Left lobe of liver (tissue), 2 donors: ENCODE measurements around the gene DGCR8. TPM values are rescaled to one million over a fixed set of nuclear protein-coding genes. Genes with fewer than 3 reads are reported as not detected.
A peak's percentile ranks its signal among the peaks of the same experiment; 100 is the strongest.

Experiments used
- ATAC-seq: fragments of 200-7000 bp; cut with Tn5 transposase; one replicate; pipeline ENCODE4 v1.9.1; 2020; ENCODE audit warnings: mild to moderate bottlenecking, moderate library complexity
- DNase-seq: peaks from one replicate; pipeline ENCODE4 v3.0.0-alpha.2; 2020; ENCODE audit warnings: low spot score
- total RNA-seq: library from RNA; stranded (reverse); gene quantifications from one replicate; pipeline ENCODE4 v1.2.1, GENCODE V29; 2021
- donor health status: DM: no; HTN: no; CAD: no; lungs with moderate emphysema.
- donor health status: DM: no; HTN: yes; CAD: no.

The DGCR8 gene
- total RNA-seq, 1 donor from 2014 or later: 26.9 TPM

DNA sequence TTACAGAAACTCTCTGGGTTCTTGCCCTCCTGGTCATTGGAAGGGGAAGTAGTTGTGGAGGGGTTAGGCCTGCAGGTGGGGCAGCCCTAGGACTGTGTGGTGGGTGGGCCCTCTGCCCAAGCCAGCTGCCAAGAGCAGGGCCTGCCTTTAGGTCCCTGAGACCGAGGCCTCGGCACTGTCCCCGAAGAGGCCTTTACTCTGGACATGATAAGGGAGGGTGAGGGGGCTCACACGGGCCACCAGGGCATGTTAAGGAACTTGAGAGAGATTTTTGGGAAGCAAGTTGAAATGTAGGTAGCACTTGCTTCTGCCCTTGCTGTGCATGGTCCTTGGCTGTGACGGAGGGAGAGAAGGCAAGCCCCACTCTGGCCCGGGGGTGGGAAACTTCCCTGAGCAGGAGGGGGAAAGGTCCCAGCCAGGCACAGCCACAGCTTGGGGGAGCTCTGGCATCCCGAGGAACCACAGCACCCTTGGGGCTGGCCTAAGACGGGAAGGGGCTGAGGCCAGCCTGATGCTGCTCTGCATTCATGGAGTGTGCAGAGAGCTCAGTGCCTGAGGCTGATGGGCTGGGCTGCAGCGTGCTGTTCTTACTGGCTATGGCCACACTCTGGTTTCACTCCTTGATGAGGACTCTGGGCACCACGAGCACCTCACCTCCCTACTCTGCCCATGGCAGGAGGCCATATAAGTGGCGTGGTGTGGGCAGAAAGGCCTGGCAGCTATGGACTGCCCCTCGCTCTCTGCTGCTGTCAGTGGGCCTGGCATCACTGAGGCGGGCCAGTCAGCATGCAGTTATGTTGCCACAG lies 28.1 kb downstream of the DGCR8 start:
- DNase-seq (no peak), ATAC-seq (no peak)

- ATAC-seq (no peak), DNase-seq (no peak)
These were observed 28.8 kb downstream of the DGCR8 start for GRCh38 chr22:20108757-20109230.

- ATAC-seq: peak; percentile 2
- DNase-seq: no peak
These were observed 29.6 kb downstream of the DGCR8 start for GRCh38 chr22:20109411-20110358.

DNA sequence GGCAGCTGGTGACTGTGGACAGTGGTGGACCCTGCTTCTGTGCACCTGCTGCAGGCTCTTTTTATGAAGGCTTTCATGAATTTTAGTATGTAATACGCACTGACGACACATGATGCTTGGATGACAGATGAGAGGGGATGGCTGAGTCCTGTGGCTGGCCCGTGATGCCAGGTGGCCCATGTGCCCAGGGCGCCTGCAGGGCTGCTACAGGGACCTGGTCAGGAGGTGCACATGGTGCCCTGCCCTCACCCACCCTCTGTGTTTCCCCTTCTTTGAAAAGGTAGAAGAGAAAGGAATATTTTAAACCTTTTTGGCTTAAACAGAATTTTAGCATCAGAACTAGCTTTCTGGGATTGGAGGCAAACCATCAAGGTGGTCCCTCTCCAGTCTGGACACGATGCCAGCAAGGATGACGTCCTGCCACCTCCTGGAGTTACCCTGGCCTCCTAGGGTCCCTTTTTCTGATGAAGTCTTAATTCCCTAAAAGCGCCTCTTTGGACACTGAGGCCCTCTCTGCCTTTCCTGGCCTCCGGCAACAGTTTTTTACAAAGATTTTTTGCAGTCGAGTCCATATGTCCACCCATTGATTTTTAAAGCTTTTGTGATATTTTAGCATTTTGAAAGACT lies 30.4 kb downstream of the DGCR8 start:
- DNase-seq: no peak
- ATAC-seq: peak; percentile 1

DNA sequence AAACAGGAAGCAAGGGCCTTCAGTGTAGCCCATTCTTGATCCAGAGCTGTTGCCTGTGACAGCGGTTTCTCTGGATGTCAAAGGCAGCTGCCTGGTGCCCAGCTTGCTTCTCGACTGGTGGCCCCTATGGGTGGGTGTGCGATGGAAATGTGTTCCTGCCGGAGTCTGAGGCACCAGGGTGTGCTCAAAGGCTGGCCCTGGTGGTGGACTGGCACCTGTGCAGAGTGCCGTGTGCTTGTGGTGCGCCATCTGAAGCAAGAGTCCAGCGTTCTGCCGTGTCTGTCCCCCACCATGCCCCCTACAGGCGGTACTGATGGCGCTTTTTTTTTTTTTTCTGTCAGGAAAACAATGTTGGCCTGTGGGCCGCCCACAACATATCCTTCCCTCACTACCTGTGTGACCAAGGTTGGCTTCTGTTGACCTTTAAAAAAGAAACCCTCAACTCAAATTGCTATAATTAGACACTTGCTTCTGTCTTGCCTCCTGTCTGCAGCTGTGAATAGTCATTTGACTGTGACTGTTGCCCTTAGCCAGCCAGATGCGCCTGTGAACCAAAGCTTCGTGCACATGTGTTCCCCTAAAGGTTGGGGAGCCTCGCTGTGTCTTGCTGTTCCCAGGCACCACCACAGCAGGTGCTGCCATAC lies 31.1 kb downstream of the DGCR8 start:
- DNase-seq (no peak), ATAC-seq (peak; percentile 32)

DNA sequence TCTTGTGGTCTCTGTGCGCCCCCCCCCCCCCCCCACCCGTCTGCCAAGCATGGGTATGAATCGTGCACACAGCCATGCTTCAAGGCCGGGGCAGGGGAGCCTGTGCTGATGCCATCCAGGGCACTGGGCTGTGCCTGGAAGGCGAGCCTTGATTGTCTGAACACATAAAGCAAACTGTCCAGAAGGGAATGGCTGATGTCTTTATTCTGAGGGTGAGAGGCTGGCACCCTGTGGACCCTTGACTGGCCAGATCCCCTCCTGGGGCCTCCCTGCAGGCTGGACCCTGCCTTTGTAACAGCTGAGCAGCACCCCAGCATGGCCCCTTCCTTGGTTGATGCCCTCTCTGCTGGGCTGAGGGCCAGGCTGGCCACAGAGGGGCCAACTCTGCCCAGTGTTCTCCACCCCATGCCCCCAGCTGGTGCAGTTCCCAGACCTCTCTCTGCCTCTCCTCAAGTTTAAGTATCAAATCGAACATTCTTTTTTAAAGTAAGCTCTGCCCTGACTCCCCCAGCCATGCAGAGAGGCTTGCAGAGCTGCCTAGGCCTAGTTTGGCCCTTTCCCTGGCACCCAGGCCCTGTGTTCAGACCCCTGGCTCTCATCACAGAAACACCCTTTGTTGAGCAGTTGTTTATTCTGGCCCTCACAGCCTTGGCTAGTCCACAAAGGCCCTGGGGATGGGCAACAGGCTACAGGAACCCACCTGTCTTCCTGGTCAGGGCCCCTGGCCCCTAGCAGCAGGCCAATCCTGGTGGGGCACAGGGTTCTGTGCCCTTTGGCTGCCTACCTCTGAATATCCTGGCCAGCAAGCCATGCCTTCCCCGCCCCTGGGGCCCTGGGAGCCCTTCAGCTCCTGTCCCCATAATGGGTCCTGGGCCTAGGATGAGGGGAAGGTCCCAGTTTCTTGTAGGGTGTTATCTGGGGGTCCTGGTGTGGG lies 31.9 kb downstream of the DGCR8 start:
- no peak for ATAC-seq
- no peak for DNase-seq

DNA sequence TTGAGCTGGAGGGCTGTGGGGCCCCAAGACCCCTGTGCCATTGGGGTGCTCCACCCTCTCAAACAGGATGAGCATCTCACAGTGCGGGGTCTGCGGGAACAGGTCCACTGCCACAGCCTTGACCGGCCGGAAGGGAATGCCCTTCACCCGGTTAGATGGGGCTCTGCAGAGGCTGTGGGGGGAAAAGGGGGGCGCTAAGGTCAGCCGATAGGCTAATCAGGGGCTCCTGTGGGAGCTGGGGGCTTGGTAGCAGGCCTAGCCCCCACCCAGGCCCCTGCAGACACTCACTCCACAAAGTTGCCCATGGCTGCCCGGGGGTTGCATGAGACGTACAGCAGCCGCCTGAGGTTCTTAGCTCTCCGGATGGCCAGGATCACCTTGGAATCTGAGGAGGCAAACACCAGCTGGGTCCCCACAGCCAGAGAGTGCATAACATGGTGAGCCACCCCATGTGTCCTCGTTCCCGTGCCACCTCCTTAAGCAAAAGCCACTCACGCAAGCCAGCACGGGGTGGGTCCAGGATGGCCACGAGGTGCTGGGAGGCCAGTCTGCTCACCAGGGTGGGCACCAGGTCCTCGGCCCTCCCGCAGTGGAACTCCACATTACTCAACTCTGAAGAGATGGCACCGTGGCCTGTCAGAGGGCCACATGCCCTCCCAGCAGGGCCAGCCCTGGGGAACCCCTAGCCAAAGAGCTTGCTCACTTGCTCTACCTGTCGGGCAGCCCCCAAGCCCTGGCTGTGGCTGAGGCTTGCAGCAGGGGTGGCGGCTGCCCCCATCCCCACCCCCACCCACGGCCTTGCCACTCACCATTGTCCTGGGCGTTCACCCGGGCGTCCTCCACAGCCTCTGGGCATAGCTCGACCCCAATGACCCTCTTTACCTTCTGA lies 32.8 kb downstream of the DGCR8 start:
- no peak for DNase-seq
- no peak for ATAC-seq

DNA sequence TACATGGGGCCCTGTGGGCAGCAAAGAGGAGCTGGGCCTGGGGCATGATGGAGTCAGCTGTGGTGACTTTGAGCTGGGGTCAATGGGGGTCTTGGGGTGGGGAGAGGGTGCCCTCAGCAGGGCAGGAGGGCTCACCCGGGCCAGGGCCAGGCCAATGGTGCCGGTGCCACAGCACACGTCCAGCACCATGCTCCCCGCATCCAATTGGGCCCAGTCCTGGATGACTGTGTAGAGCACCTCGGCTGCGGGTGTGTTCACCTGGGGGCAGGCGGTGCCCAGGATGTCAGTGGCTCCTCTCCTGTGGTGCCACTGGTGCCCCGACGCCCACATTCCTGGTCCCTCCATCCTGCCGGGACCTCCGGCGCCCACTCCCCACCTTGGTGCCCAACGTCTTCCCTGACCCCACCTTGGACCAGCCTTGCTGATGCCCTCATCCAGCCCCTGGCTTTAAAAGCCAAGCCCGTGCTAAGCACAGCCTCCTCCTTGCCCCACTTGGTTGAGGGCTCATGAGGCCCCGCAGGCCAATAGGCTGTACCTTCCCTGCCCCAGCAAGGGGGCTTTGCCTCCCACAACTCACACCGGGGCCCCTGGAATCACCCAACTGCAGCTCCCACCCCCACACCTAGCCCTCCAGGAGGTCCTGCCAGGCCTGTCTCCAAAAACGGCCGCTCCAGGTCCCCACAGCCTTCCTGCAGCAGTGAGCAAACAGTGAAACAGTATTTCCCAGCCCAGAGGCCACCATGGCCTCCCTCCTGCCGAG lies 33.7 kb downstream of the DGCR8 start:
- ATAC-seq (no peak), DNase-seq (no peak)

- no peak for DNase-seq
These were observed 34.8 kb downstream of the DGCR8 start for GRCh38 chr22:20114506-20115475.

GRCh38 chr22:20115691-20116375 lies 35.8 kb downstream of the DGCR8 start, which contains the start of gene RANBP1:
Gene RANBP1 (plus strand): TSS chr22:20116104. CDS start chr22:20116185, 81 bp downstream.
- DNase-seq (no peak), ATAC-seq (no peak)

More at GRCh38 chr22:20114506-20115475, 34.8 kb downstream of the DGCR8 start:
- ATAC-seq: no peak

- DNase-seq (no peak), ATAC-seq (peak; percentile 4)
These were observed 36.4 kb downstream of the DGCR8 start for GRCh38 chr22:20116376-20116950.

- ATAC-seq (peak; percentile 83), DNase-seq (peak; percentile 99)
These were observed 37.1 kb downstream of the DGCR8 start, which contains the start of gene TRMT2A for GRCh38 chr22:20116951-20117632. Gene TRMT2A (minus strand): TSS chr22:20117226. CDS start chr22:20116906, 320 bp downstream.

DNA sequence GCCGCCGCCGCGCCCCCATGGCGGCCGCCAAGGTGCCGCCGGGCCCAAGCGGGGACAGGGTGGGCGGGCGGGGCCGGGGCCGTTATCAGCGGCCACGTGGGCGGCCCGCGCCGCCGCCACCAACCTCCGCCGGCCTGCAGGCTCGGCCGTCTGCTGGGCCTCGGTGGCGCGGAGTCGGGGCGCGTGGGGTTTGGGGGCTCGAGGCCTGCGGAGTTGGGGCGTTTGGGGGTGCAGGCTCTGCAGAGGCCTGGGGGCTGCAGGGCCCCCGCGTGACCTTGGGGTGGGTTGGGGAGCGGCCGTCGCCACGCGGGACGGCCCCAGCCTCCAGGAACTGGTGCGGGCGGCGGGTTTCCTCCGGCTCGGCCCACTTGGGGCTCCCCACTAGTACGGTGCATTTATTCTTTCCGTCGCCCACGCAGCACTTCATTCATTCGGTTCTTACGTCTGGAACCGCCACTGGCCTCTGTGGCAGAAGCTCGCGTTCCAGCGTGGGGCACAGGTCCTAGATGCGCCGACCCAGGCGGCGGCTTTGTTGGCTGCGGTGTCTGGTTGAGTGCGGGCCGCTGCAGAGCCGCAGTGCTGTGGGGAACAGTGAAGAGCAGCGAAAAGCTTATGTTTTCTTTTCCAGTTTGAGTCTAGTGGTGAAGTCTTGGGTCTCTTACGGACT lies 37.7 kb downstream of the DGCR8 start:
- no peak for ATAC-seq
- DNase-seq: no peak

DNA sequence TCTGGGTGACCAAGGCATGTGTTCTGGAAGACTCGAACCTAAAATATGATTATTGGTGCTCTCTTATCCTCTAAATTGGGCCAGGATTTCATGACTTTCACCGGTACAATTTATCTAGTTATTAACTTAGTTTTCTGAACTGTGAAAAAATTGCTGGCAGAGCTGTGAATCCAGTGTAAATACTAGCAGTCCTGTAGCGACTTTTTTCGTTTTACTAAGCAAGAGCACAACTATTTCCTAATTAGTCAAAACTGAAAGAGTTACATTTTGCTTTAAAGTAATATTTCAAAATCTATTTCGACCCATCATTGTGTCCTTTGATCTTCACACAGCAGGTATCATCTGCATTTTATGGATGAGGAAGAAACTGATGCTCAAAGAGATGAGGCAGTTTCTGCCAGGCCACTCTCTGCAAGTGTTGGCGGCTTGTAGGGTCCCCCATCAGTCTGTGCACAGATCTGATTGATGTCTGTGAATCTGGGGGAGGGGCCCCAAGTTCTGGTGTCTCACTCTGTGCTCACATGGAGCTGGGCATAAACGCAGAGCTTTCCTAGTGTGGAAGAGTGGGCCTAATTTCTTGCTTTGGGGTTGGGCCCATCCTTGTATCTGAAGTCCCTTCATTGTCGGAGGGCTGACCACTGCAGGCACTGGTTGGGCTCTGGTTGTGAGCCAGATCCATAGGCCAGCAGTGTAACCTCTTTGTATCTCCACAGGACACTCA lies 38.4 kb downstream of the DGCR8 start:
- DNase-seq: no peak
- no peak for ATAC-seq
